Measurements from ENCODE around the gene SPTBN5. TPM values are rescaled to one million over a fixed set of nuclear protein-coding genes. Genes with fewer than 3 reads are reported as not detected.

The SPTBN5 gene
- total and polyA plus RNA-seq, 2 donors (not counting 1 experiment from before 2014, with no cell fraction given): 0.55 to 1.4 TPM

DNA sequence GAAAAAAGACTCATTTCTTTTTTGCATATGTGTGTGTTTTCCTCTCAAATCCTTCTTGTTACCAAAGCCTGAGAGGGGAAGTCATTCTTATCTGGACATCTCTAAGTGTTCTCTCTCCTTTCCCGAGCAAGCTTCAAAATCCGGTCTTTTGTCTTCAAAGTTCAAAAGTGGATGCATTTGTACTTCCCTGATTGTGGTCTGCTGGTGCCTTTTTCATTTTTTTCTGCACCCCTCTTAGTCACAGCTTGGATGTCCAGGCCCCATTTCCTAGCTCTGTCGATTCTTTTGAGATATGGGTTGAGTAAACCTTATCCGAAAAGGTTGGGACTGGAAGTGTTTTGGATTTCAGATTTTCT is 43.7 kb upstream of the SPTBN5 start:
- ChIA-PET POLR2A (interaction anchor here (0.6 kb wide), 1 partner anchor 1495 kb away, joined by 5 read pairs; no protein-coding TSS in a partner anchor), CTCF (interaction anchor here (1.2 to 4.2 kb wide), 6 partner anchors 8 to 164 kb away, joined by 3 to 19 read pairs (median 8); partner anchors contain the start of gene MAPKBP1)
- Mint-ChIP-seq H3K27ac (peak overlapping the region; percentile 82), H3K4me3 (no peak overlapping the region), H3K9me3 (ENCODE audit: insufficient read depth) (no peaks in the 10 kb centered on the region), H3K4me1 (peaks cover 34% of the 10 kb centered on the region), H3K27me3 (no peaks in the 10 kb centered on the region)
- Histone ChIP-seq H3K4me2 (replicated peaks; ENCODE audit: low read depth, low read length, poor library complexity, severe bottlenecking) (no peak overlapping the region), H3K9me3 (ENCODE audit: control extremely low read depth in 1 of 3, control insufficient read depth in 2 of 3, insufficient read depth in 1 of 3, low read length in 2 of 3) (no peaks in the 10 kb centered on the region), H3K27me3 (replicated peaks in 1 of 4; ENCODE audit: control extremely low read depth in 1 of 4, control insufficient read depth in 3 of 4, insufficient read depth in 4 of 4, low read length in 3 of 4) (no peaks in the 10 kb centered on the region), H3K79me2 (ENCODE audit: control insufficient read depth, insufficient read depth, low read length) (peaks cover 17% of the 10 kb centered on the region), H2AFZ (ENCODE audit: insufficient read depth, low read depth, low read length, poor library complexity, severe bottlenecking) (no peak overlapping the region), H3K4me1 (ENCODE audit: control insufficient read depth in 2 of 2, insufficient read depth in 2 of 2, low read length in 2 of 2) (peaks cover 17 to 35% of the 10 kb centered on the region in 2 donors), H4K20me1 (ENCODE audit: control insufficient read depth, insufficient read depth, low read length, poor library complexity, severe bottlenecking) (no peaks in the 10 kb centered on the region), H3K9ac (ENCODE audit: low read length) (no peak overlapping the region), H3K4me3 (ENCODE audit: control extremely low read depth in 1 of 5, extremely low read depth in 1 of 5, insufficient read depth in 1 of 5, low read depth in 2 of 5, low read length in 4 of 5) (no peak overlapping the region), H3K27ac (ENCODE audit: low read length in 2 of 2) (peak overlapping the region; percentile 20 to 78), H3K36me3 (replicated peaks in 1 of 2; ENCODE audit: control extremely low read depth in 1 of 2, control insufficient read depth in 1 of 2, extremely low read depth in 1 of 2, insufficient read depth in 2 of 2, low read length in 1 of 2) (peaks cover 3 to 8% of the 10 kb centered on the region in 2 experiments)
- intact Hi-C loops (cut with micrococcal nuclease): loop anchor here (2.0 kb wide), 1 partner anchor 15 kb away; no protein-coding TSS in a partner anchor
- no peak for DNase-seq
- 83% methylated on average over 2 of the region's 4 CpGs for WGBS (ENCODE audit: insufficient coverage)
- no peak for ATAC-seq (ENCODE audit: low read depth)
- no peak for TF ChIP-seq EZH2 (IDR thresholded peaks at IDR 0.05; ENCODE audit: borderline replicate concordance, insufficient read depth, low read depth, low read length, poor library complexity, severe bottlenecking)
- TF ChIP-seq, protein P1, sequence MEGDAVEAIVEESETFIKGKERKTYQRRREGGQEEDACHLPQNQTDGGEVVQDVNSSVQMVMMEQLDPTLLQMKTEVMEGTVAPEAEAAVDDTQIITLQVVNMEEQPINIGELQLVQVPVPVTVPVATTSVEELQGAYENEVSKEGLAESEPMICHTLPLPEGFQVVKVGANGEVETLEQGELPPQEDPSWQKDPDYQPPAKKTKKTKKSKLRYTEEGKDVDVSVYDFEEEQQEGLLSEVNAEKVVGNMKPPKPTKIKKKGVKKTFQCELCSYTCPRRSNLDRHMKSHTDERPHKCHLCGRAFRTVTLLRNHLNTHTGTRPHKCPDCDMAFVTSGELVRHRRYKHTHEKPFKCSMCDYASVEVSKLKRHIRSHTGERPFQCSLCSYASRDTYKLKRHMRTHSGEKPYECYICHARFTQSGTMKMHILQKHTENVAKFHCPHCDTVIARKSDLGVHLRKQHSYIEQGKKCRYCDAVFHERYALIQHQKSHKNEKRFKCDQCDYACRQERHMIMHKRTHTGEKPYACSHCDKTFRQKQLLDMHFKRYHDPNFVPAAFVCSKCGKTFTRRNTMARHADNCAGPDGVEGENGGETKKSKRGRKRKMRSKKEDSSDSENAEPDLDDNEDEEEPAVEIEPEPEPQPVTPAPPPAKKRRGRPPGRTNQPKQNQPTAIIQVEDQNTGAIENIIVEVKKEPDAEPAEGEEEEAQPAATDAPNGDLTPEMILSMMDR (IDR thresholded peaks at IDR 0.05): no peak

Measured in B cell (primary cell).